BE2C (cell line): ENCODE results near the gene PCCA.

Experiments used
- DNase-seq: peaks from one replicate; pipeline ENCODE4 v3.0.0-alpha.2; 2020
- H3K27me3 ChIP-seq: fragments of 250-450 bp; sonication (Bioruptor Pico); 2 replicates; pipeline ENCODE4 v1.5.1; 2020; ENCODE audit warnings: mild to moderate bottlenecking
- H3K36me3 ChIP-seq: fragments of 250-450 bp; sonication (Bioruptor Pico); 2 replicates; pipeline ENCODE4 v1.5.1; 2020; ENCODE audit warnings: mild to moderate bottlenecking
- H3K4me1 ChIP-seq: fragments of 250-450 bp; sonication (Bioruptor Pico); 2 replicates; pipeline ENCODE4 v1.5.1; 2020
- H3K4me3 ChIP-seq: 2 replicates; pipeline ENCODE4 v1.5.1; 2011; ENCODE audit warnings: low read depth, low read length
- H3K9me3 ChIP-seq: fragments of 250-450 bp; sonication (Bioruptor Pico); 2 replicates; pipeline ENCODE4 v1.5.1; 2020
- TF ChIP-seq, protein P1 (sequence below): IDR thresholded peaks from 2 replicates; pipeline ENCODE4 v1.5.1; 2012; ENCODE audit warnings: mild to moderate bottlenecking, low read depth, low read length

PCCA gene

DNA sequence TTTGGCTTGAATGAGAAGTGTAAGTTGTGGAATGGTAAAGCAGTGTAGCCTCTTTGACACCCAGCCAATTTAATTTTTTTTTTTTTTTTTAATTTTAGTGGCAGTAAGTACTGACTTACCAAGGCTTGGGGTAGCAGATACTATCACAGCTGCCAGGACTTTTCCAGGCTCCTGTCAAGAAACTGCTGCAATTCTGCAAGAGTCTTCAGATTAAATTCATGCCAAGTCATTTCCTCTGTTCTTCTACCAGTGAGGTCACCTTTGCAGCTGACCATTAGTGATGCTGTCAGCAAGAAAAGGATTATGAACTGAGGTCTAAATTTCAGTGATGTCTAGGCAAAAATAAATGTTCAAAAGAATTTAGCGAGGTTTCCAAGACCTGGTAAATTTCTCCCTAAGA is 408.5 kb downstream of the PCCA start:
- Histone ChIP-seq H3K4me3 (no peak overlapping the region), H3K27me3 (no peaks in the 10 kb centered on the region), H3K4me1 (no peaks in the 10 kb centered on the region), H3K36me3 (no peaks in the 10 kb centered on the region), H3K9me3 (no peaks in the 10 kb centered on the region)
- no peak for DNase-seq
- TF ChIP-seq, protein P1, sequence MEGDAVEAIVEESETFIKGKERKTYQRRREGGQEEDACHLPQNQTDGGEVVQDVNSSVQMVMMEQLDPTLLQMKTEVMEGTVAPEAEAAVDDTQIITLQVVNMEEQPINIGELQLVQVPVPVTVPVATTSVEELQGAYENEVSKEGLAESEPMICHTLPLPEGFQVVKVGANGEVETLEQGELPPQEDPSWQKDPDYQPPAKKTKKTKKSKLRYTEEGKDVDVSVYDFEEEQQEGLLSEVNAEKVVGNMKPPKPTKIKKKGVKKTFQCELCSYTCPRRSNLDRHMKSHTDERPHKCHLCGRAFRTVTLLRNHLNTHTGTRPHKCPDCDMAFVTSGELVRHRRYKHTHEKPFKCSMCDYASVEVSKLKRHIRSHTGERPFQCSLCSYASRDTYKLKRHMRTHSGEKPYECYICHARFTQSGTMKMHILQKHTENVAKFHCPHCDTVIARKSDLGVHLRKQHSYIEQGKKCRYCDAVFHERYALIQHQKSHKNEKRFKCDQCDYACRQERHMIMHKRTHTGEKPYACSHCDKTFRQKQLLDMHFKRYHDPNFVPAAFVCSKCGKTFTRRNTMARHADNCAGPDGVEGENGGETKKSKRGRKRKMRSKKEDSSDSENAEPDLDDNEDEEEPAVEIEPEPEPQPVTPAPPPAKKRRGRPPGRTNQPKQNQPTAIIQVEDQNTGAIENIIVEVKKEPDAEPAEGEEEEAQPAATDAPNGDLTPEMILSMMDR: no peak

DNA sequence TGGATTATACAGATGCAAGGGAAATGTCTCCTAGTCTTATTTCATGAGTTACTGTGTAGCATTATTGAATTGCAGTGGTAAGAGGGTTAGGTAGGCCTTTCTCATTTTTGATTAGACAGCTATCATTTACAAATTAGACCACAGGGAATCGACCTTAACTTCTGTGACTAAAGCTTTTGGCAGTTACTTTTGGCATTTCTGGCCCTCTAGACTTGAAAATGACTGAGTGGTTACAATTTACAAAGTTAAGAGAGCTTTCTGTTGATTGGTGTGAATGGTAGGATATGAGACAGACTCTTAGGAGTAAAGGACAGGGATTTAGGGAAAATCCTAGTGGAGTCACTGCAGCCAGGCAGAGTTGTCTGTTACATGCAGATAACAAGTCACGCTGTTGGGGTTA is 413.6 kb downstream of the PCCA start:
- no peaks in the 10 kb centered on the region for H3K27me3 ChIP-seq
- no peak overlapping the region for H3K4me3 ChIP-seq
- no peaks in the 10 kb centered on the region for H3K4me1 ChIP-seq
- no peaks in the 10 kb centered on the region for H3K36me3 ChIP-seq
- DNase-seq: no peak
- no peaks in the 10 kb centered on the region for H3K9me3 ChIP-seq
- TF ChIP-seq, protein P1: no peak

DNA sequence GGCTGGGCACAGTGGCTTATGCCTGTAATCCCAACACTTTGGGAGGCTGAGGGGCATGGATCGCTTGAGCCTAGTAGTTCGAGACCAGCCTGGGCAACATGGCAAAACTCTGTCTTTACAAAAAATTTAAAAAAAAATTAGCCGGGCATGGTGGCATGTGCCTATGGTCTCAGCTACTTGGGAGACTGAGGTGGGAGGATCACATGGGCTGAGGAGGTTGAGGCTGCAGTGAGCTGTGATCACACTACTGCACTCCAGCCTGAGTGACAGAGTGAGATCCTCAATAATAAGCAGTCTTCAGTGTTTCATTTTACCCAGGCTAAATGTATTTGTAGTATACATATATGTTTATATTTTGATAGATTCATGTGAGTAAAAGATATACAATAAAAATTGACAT is 414.7 kb downstream of the PCCA start:
- TF ChIP-seq, protein P1: no peak
- Histone ChIP-seq H3K4me3 (no peak overlapping the region), H3K4me1 (no peaks in the 10 kb centered on the region), H3K27me3 (no peaks in the 10 kb centered on the region), H3K36me3 (no peaks in the 10 kb centered on the region), H3K9me3 (no peaks in the 10 kb centered on the region)
- DNase-seq: no peak

DNA sequence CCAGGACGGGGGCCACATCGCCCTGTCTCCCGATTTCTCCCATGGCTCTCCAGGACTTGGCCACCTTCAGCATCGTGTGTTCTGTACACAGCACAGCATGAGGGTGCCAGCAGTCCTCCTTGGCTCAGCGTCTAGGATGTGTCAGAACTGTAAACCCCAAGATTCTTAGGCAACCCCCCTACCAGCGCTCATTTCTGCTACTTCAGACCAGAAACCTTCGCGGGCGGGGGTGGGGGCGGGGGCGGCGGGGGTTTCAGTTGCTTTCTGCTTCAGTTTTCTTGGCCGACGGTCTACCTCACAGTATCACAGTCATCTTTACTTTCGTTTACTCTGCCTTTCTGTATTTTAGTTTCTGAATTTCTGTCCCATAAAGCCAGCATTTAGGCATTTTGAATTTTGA is 417.3 kb downstream of the PCCA start:
- no peak for DNase-seq
- no peaks in the 10 kb centered on the region for H3K27me3 ChIP-seq
- H3K4me1 ChIP-seq: no peaks in the 10 kb centered on the region
- H3K9me3 ChIP-seq: no peaks in the 10 kb centered on the region
- no peaks in the 10 kb centered on the region for H3K36me3 ChIP-seq
- no peak overlapping the region for H3K4me3 ChIP-seq
- TF ChIP-seq, protein P1: no peak

DNA sequence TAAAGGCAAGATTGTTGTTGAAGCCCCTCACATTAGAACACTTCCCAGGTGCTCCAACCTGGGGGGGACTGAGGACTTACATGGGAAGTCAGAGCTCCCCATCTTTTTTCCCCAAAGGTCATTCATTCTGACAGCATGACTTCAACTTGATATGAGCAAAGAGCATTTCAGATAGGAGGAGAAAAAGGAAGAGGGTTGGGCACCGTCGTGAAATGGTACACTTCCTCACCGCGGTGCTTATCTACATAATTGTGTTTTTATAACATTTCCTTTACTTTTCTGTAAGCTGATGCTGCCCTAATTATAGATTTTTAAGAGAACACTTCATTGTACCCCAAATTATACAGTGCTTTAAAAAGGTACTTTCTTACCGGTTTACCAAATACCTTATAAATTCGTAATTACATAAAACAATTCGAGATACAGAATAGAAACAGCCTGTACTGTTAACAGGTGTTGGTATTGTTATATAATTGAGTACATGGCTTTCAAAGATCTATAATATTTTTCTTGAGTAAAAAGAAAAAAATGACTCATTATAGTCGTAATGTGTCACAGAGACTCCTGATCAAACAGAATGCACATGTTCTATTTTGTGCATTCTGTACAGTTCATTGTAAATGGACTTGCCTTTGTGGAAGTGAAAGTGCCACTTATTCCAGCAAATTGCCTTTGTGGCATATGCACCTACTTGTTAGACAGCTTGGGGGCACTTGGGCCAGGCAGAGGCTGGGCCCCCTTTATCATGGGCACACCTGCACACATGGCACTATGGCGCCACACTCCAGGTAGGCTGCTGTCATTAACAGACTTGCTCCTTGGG is 417.9 kb downstream of the PCCA start:
- Histone ChIP-seq H3K4me3 (no peak overlapping the region), H3K4me1 (no peaks in the 10 kb centered on the region), H3K27me3 (no peaks in the 10 kb centered on the region), H3K36me3 (no peaks in the 10 kb centered on the region), H3K9me3 (no peaks in the 10 kb centered on the region)
- DNase-seq: no peak
- TF ChIP-seq, protein P1: no peak

DNA sequence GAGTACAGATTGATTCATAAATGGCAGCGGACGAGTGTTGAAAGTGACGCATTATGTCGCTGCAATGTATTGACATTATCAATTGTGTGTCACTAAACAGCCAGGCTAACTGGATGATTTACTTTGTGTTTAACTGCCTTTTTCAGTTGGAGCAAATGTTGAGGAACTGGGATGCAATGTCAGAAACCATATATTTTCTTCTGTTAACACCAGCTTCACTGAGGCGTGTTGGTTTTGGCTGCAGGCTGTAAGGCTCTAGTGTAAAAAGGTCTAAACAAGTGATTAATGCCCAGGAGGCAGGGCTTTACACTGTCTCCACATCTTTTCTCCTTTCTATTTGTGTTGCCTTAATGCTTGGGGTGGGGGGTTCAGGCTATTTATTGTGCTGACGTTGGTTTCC is 419.6 kb downstream of the PCCA start:
- DNase-seq: no peak
- no peaks in the 10 kb centered on the region for H3K27me3 ChIP-seq
- H3K9me3 ChIP-seq: no peaks in the 10 kb centered on the region
- H3K4me3 ChIP-seq: no peak overlapping the region
- no peaks in the 10 kb centered on the region for H3K36me3 ChIP-seq
- no peaks in the 10 kb centered on the region for H3K4me1 ChIP-seq
- TF ChIP-seq, protein P1: no peak
